Stimulated activated CD4-positive, alpha-beta T cell treated with anti-CD3 and anti-CD28 coated beads, Interleukin-2, amount 100 ng/mL, for 48 hours (primary cell): ENCODE data around the gene TMEM126B.
"Not testable (repeated sequence)": the region's sequence is repeated elsewhere in the genome, so short reads cannot be mapped to it uniquely, and the experiment has no call there.

Experiments
- DNase-seq, 2 donors: peaks; one replicate each; pipeline ENCODE4 v3.0.0-alpha.2; 2020

The TMEM126B gene

DNA sequence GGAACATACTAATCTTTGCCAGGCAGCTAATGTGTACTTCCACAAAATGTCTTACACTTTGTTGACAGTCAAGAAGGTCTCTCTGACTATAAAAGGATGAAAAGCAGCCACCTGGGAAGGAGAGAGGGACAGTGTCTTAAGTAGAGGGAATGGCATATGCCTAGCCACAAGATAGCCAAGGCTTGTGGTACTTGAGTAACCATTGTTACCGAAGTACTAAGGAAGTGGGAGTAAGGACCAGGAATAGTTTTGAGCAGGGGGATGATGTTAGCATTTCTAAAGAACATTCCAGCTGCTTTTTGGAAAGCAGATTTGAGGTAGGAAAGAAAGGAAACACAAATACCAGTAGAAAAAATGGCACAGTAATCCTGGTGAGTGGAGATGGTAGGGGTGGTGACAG lies 22.7 kb downstream of the TMEM126B start:
- no peak for DNase-seq

DNA sequence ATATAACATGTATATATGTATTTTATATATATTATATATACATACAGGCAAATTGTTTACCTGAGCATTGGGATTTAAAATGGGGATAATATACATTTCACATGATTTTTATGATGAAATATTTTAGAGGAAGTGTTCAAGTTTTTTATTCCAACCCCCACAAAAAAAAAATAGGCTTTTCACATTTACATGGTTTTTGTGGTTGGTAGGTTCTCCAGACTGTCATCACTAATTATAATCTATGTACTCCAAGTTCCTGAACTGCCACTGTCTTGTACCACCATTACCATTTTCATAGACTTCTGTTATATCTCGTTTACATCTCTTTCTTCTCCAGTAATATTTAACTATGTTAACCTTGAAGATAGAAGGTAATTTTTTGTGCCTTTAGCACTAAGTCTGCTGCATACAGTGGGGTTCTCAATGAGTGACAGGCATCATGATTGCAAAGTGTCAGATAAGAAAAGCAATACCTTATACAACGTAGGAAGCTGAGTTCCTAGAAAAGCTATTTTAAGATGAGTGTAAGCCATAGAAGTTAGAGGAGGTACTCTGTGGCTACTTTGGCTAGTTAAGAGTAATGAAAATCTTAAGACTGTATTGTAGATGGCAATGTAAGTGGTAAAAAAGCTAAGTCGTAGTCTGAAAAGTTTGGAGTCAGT lies 24.5 kb downstream of the TMEM126B start:
- no peak for DNase-seq

DNA sequence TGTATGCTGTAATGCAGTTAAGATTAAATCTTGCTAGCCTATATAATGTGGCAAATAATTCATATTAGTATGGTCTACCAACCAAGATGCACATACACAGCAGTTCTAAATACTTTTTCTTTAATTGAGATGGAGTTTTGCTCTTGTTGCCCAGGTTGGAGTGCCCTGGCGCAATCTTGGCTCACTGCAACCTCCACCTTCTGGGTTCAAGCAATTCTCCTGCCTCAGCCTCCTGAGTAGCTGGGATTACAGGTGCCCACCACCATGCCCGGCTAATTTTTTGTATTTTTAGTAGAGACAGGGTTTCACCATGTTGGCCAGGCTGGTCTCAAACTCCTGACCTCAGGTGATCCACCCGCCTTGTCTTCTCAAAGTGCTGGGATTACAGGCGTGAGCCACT lies 25.9 kb downstream of the TMEM126B start:
- DNase-seq, result not testable (repeated sequence)

DNA sequence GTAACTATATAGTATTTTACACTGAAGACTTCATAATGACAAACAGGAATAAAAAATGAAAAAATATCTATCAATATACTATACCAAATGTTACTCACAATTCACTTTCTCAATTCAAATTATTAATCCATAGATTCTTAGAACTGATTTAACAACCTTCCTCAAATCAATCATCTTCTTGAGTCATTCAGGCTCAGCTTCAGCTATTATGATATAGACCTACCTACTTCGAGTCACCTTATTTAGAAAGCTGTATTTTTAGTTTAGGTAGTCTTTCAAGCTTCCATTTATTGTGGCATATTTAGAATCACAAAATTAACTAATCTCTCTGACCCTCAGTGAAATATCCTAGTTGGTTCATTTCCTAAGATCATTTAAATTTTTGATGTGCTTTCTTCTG lies 28.4 kb downstream of the TMEM126B start:
- no peak for DNase-seq

DNA sequence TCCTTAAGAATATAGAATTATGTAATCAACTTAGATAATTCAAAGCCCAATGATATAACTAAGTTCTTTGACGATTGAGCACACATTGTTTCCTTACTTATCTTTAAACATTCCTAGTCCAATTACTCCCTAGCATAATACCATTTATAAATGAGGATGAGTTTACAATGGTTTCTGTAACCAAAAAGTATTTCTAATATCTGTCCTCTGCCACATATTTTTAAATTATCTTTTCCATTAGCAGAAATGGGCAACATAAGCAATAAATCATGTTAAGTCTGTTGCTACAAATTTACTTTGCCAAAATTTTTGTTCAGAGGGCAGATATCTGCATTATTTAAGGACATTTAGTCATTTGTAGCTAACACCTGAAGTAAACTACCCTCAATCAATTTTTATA lies 29.8 kb downstream of the TMEM126B start:
- DNase-seq, result no peak

DNA sequence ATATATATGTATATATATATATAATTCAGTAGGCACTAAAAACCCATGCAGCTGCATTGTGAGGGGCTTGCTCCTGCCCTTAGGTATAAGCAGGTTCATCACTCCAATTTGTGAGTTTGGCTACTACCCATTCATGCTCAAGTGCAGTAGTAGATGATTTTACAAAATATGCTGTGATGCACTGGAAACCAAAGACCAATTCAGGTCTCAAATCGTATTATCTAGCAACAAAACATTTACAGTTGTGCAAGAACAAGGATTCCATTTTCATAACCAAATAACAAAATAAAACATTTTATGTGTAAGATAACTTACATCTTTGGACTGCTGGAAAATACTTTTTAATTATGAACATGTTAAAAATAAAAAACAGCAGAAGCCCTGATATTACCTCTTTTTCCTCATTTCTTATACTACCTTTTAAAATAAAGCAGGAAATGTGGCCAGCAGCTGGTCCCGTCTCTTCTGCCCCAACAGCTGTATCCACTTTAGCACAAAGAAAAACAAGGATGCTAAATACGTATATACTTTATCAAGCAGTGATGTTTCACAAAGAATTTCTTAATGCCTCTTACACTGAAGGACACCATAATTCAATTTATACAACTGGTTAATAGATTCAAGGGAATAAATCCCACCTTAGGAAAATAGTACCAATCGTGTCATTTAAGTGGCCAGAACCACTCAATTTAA lies 33.7 kb downstream of the TMEM126B start:
- no peak for DNase-seq

DNA sequence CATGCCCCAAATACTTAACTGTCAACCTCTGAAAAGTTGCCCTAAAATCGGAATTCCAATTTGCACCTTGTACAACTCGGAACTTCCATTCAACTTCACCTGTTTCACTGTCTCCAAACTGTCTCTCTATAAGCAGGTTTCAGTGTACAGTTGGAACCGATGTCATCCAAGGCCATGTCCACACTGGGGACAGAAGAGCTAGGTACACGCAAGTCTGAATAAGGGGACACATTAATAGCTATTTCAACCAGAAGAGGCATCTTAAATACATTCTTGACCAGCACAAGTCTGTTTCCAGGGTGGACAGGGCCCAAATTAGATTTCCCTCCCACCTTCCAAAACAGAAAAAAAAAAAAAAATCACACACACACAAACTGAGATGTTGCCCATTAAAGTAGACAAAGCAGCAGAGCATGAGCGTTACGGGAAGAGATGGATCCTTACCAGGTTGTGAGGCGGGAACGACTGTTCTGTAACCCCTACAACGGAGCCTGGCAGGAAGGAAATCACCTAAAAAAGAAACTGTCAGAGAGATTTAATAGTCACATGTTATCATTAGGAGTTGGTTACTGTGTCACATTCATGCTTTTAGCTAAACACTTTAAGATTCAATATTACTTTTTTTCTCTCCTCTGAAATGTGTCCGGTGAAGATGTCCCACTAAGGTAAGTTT lies 34.8 kb downstream of the TMEM126B start:
- no peak for DNase-seq

DNA sequence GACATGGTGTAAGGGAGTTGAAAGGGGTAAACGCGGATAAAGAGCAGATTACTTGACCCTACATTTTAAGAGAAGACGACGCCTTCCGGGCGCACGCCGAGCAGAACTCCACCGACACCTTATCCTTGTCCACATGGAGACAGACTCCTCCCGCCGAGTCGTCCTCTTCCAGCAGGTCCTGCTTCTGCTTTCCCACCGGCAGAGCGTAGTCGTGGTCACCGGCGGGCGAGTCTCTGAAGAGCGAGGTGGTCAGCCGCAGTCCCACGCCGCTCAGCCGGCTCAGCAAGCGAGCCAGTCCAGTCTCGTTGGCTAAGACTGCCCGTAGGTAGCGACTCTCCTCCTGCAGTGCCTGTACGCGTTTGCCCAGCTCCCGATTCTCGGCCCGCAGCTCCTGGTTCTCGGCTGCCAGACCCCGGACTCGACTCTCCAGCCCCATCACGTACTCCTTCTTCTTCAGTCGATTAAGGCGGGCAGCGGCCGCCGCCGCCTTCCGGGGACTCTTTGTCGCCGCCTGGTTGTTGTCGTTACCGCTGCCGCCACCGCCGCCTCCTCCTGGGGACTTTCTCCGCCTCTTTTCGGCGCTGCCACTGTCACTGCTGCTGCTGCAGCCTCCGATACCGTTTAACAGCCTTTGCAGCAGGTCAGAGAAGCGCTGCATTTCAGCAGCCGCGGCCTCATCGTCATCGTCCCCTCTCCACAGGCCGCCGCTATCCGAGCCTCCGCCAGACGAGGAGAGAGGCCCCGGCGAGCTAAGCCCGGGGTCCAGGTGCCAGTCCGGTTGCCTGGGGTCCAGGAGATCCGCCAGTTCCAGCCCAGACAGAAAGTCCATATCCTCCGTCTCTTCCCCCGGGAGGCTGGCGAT lies 35.6 kb downstream of the TMEM126B start:
- peak; percentile 80 to 81 for DNase-seq

DNA sequence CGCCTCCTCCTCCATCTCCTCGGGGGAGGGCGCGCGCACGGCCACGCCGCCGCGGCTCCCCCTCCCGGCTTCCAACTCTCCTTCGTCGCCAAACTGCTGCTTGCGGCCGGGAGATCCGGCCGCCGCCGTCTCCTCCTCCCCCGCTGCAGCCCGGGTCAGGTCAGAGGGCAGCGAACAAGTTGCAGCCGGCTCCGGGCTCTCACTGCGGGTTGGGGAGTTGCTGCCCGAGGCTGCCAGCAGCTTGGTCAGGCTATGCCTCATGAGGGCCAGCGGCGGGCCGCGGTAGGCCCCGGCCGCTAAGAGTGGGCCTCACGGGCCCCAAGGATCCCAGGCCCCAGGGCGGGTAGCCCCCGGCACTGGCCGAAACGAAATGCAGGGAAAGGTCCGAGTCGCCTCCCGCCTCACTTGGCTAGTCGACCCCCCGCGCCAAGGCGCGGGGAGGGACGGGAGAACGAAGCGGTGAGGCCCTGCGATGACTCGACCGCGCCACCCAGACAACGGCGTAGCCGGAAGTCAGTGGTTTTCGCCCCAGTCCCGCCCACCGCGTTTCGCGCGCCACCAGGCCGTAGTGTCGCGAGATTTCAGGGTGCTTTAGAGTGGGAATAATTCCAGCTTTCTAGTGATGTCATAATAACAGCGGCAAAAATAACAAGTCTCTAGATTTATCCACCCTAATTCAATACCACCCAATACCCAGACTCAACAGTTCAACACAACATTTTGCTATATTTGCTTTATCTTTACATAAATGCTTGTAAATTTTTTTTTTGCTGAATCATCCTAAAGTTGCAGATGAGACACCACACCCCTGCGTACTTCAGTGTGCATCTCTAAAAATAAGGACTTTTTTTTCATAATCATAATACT lies 36.5 kb downstream of the TMEM126B start, which contains the start of gene CREBZF:
Gene CREBZF (minus strand): TSS at position 515 of the 867 bp plus-strand sequence. CDS start 254 bp downstream, at position 261.
- DNase-seq, result peak; percentile 95 to 96

DNA sequence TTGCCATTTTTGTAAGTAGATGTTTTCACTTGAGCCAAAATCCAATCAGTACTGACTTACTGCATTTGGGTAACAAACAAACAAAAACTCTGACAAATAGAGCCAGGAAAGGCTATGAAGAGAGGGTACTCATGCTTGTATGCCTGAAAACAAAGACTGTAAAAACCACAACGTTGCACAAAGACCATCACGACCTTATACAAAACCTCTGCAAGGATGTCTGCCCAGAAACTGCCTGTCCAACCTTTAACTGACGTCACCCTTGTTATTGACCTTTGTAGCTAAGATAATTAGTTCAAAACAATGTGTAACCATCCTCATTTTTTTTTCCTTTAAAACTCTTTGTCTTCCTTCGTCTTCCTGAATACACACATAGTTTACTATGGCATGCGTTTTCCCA lies 37.3 kb downstream of the TMEM126B start:
- no peak for DNase-seq

DNA sequence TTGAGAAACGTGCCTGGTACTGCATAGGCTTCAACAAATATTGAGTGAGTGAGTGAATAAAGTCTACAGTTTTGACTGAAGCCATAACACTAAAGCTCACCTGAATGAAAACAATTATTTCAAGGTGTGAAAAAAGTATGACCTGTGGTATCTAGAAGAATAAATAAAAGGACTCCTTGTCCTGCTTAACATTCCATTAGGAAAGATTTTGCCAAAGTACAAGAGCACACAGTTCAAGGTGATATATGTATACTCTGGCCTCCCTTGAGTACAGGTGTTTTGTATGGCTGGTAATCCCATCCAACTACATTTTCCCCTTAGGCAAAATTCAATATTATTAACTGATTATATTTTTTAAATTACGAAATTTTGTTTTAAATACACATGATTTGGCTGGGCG lies 38.3 kb downstream of the TMEM126B start:
- no peak for DNase-seq

DNA sequence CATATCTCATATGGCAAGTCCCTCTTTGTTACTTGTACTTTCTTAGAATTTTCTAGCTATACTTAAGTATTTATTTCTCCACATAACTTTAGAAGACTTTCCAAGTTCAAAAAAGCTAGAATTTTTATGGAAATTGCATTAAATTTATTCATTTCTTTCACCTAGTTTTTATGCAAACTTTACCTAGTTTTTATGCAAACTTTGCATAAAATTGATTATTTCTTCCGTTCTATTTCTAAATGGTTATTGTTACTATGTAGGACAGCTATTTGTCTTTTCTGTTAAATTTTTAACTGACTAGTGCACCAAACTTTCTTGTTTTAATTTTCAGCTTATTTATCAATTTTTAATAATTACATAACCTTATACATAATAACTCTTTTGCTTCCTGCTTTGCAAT lies 39.8 kb downstream of the TMEM126B start:
- DNase-seq, result no peak

DNA sequence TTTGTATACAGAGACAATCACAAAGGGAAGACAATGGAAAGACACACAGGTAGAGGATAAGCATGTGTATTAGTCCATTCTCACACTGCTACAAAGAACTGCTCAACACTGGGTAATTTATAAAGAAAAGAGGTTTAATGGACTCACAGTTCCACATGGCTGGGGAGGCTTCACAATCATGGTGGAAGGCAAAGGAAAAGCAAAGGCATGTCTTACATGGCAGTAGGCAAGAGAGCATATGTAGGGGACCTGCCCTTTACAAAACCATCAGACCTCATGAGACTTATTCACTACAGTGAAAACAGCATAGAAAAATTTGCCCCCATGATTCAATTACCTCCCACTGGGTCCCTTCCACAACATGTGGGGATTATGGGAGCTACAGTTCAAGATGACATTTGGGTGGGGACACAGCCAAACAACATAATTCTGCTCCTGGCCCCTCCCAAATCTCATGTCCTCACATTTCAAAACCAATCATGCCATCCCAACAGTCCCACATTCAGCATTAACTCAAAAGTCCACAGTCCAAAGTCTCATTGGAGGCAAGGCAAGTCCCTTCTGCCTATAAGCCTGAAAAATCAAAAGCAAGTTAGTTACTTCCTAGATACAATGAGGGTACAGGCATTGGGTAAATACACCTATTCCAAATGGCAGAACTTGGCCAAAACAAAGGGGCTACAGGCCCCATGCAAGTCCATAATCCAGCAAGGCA lies 42.7 kb downstream of the TMEM126B start:
- not testable (repeated sequence) for DNase-seq

DNA sequence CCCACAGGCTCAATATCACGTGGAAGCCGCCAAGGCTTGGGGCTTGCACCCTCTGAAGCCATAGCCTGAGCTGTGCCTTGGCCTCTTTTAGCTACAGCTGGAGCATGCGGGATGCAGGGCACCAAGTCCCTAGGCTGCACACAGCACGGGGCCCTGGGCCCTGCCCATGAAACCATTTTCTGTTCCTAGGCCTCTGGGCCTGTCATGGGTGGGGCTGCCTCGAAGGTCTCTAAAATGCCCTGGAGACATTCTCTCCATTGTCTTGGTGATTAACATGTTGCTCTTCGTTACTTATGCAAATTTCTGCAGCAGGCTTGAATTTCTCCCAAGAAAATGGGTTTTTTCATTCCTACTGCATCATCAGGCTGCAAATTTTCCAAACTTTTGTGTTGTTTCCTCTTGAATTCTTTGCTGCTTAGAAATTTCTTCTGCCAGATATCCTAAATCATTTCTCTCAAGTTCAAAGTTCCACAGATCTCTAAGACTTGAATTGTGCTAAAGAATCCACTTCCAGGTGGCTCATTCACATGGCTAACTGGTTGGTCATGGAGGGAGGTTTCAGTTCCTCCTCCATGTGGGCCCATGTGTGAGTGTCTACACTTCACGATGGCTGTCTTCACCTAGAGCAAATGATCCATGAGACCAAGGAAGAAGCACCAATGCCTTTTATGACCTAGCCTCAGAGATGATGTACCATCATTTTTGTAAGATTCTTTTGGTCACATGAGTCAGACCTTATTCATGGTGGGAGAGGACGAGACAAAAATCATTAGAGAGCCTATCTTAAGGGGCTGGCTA lies 43.9 kb downstream of the TMEM126B start:
- no peak for DNase-seq

DNA sequence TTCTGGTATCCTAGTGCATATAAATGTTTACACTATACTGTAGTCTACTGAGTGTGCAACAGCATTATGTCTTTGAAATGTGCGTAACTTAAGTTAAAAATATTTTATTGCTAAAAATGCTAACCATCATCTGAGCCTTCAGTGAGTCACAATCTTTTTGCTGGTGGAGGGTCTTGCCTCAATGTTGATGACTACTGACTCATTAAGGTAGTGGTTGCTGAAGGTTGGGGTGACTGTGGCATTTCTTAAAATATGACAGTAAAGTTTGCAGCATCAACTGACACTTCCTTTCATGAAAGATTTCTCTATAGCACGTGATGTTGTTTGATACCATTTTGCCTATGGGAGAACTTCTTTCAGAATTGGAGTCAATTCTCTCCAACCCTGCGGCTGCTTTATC lies 45.0 kb downstream of the TMEM126B start:
- DNase-seq, result no peak

DNA sequence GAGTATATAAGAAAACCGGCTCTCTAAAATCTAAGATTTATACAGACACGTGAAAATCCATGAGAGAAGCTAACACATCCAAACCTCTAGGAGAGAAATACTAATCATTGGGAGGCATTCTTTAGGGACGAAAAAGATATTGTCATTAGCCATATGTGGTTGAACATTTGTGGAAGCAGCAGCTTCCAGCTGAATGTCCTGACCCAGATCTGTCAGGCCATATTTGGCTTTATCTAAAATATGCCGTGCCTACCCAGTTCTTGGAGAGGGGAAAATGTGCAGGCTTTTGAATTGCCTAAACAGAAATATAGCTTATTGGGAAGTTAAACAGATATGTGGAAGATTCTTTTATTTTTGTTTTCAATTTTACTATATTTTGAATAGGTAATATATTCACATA lies 51.2 kb downstream of the TMEM126B start:
- no peak for DNase-seq

DNA sequence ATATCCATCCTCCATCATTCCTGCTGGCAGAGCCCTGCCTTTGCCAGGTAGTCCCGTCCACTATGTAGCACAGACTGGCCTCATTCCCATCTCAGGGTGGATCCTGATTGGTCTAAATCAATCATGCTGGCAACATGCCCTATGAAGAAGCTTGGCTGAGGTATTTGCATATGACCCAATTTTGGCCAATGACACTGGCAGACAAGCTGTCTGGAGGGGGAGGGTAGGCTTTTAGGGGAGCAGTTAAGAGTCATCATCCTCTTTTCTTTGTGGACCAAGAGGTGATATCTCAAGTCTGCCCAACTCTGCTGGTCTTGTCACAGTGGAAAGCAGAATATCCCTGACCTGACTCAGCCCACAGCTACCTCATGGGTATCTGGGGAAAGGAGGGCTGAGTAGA lies 52.5 kb downstream of the TMEM126B start:
- DNase-seq, result no peak

DNA sequence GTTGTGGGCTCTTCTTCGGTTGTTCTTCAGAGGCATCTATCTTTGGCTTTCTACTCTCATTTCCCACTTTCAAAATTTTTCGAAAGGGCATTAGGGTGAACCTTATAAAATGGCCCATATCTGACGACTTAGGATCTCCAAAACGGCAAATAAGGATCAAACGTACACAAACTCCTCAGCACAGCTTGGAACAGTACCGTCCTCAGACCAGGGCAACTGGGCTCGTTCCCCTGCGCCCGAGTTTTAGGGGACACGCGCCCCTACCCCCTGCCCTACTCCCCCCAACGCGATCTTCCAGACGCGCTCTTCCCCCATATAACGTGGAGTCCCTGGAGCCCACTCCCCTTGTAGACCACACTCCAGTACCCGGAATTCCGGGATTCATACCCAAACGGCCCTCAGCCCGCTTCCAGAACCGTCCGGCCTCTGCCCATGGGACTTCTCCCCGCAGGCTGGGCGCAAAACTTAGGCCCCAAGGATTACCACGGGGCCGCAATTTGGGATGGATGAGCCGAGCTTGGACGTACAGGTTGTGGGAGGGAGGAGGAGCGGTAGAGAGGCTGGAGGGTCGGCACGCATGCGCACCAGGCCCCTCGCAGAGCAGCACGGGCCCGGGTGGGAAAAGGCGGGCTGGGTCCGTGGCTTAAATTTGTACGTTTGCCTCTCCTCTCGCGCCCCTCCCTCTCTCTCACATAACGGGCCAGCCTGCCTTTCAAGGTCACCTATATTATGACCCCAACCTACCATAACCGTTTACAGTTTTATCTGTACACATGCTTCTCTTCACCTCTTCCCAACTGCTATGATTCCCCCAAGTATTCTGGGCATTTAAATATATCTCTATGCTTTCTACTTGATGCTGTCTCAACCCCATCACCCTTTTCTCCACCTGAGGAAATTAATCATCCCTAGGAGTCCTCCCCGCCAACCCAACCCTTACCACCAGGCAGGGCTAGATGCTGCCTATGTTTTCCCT lies 54.2 kb downstream of the TMEM126B start:
- DNase-seq, result peak; percentile 47 to 63

DNA sequence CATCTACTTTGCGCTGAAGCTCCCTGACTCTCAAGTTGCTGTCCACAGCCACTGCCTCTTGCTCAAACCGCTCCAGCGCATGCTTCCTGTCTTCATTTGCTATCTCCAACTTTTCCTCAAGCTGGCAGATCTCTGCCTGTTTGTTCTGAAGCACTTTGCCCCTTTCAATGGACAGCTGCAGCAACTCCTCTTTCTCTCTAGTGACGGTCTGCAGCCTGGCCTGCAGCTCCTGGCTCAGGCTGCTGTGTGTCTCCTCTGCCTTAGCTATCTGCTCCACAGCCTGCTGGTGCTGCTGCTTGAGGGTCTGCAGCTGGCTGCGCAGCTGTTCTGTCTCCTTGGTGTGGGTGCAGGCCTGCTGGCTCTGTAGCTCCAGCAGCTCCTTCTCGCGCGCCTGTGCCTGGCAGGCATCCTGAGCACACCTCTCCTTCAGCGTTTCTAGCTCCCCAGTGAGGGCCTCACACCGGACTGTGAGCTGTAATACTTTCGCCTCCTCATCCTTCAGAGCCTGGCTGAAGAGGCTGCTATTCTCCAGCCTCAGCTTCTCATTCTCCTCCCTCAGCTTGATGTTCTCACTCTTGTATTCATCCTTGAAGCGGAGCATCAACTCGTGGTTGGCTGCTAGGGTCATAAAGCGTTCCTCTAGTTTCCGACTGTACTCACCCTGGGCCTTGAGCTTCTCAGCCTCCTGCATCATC lies 56.9 kb downstream of the TMEM126B start:
- DNase-seq, result no peak
